ENCODE results near the gene ZBTB2.

ZBTB2 gene

GRCh38 chr6:151370509-151371078, 20.8 kb downstream of the ZBTB2 start:
- ATAC-seq = peak; percentile 83
- TF ChIP-seq TSHZ2 (CRISPR knock-in tag; IDR thresholded peaks at IDR 0.05) (no peak), ZNF565 (CRISPR knock-in tag; conservative IDR thresholded peaks at IDR 0.05; ENCODE audit: low read depth) (no peak), POU6F1 (CRISPR knock-in tag; IDR thresholded peaks at IDR 0.05; ENCODE audit: borderline replicate concordance, low read depth) (no peak)

GRCh38 chr6:151365233-151365632, 26.1 kb downstream of the ZBTB2 start:
- TF ChIP-seq CREB5 (CRISPR knock-in tag; IDR thresholded peaks at IDR 0.05; ENCODE audit: low read depth) (no peak), TSHZ2 (CRISPR knock-in tag; IDR thresholded peaks at IDR 0.05) (no peak), ZFP3 (CRISPR knock-in tag; IDR thresholded peaks at IDR 0.05) (no peak), SNAI2 (CRISPR knock-in tag; IDR thresholded peaks at IDR 0.05) (no peak), OSR1 (CRISPR knock-in tag; IDR thresholded peaks at IDR 0.05) (no peak), ARNTL (CRISPR knock-in tag; IDR thresholded peaks at IDR 0.05; ENCODE audit: borderline replicate concordance, low read depth) (no peak), TOX (CRISPR knock-in tag; IDR thresholded peaks at IDR 0.05; ENCODE audit: borderline replicate concordance) (no peak), ESRRG (CRISPR knock-in tag; IDR thresholded peaks at IDR 0.05) (no peak), ZNF565 (CRISPR knock-in tag; conservative IDR thresholded peaks at IDR 0.05; ENCODE audit: low read depth) (no peak), TCF4 (CRISPR knock-in tag; IDR thresholded peaks at IDR 0.05; ENCODE audit: borderline replicate concordance) (no peak), CSDC2 (CRISPR knock-in tag; IDR thresholded peaks at IDR 0.05) (no peak), ZNF8 (CRISPR knock-in tag; IDR thresholded peaks at IDR 0.05) (no peak), ZNF70 (CRISPR knock-in tag; IDR thresholded peaks at IDR 0.05) (no peak)
- ATAC-seq = no peak

GRCh38 chr6:151359486-151359885, 31.9 kb downstream of the ZBTB2 start:
- no peak for TF ChIP-seq CREB5 (CRISPR knock-in tag; IDR thresholded peaks at IDR 0.05; ENCODE audit: low read depth)
- no peak for TF ChIP-seq BACH2 (CRISPR knock-in tag; IDR thresholded peaks at IDR 0.05; ENCODE audit: borderline replicate concordance)
- TF ChIP-seq PPARA (CRISPR knock-in tag; IDR thresholded peaks at IDR 0.05; ENCODE audit: borderline replicate concordance) = no peak
- no peak for TF ChIP-seq CSRNP3 (CRISPR knock-in tag; IDR thresholded peaks at IDR 0.05)
- no peak for TF ChIP-seq RARB (CRISPR knock-in tag; IDR thresholded peaks at IDR 0.05)
- no peak for TF ChIP-seq ZNF565 (CRISPR knock-in tag; conservative IDR thresholded peaks at IDR 0.05; ENCODE audit: low read depth)
- no peak for ATAC-seq

All from SK-N-SH treated with all-trans-retinoic acid at 6 μM for 48 hours (cell line).